ENCODE results near the gene CMIP. TPM values are rescaled to one million over a fixed set of nuclear protein-coding genes. Genes with fewer than 3 reads are reported as not detected.

The CMIP gene
- total RNA-seq, 1 experiment from 2014 or later, result 53.6 TPM

GRCh38 chr16:81640681-81641070, 196.1 kb downstream of the CMIP start:
- peaks cover 4% of the 10 kb centered on the region for H3K4me1 Mint-ChIP-seq (ENCODE audit: insufficient read depth, unreplicated experiment)
- peaks cover 2% of the 10 kb centered on the region for H3K9me3 Mint-ChIP-seq (ENCODE audit: unreplicated experiment)
- BruUV-seq (replicated peaks), result no TSS peak
- intact Hi-C loops (cut with micrococcal nuclease), result no loop called here
- ChIA-PET CTCF (interaction anchor here (0.6 to 2.1 kb wide), 5 partner anchors 10 to 234 kb away, joined by 3 to 9 read pairs (median 3); no protein-coding TSS in a partner anchor), POLR2A (no interaction called here)
- peaks cover 12% of the 10 kb centered on the region for H3K36me3 Mint-ChIP-seq (ENCODE audit: insufficient read depth, unreplicated experiment)
- TF ChIP-seq CTCF (IDR thresholded peaks at IDR 0.05; ENCODE audit: unreplicated experiment), result no peak
- no peak overlapping the region for H3K27ac Mint-ChIP-seq (ENCODE audit: low read depth, unreplicated experiment)
- no peak for DNase-seq (ENCODE audit: unreplicated experiment)
- H3K27me3 Mint-ChIP-seq (ENCODE audit: insufficient read depth, unreplicated experiment), result no peaks in the 10 kb centered on the region
- no peak overlapping the region for H3K4me3 Mint-ChIP-seq (ENCODE audit: unreplicated experiment)

- no peak for TF ChIP-seq CTCF (IDR thresholded peaks at IDR 0.05; ENCODE audit: unreplicated experiment)
- no TSS peak for BruUV-seq (replicated peaks)
- Mint-ChIP-seq H3K4me3 (ENCODE audit: unreplicated experiment) (no peak overlapping the region), H3K9me3 (ENCODE audit: unreplicated experiment) (peaks cover 8% of the 10 kb centered on the region), H3K4me1 (ENCODE audit: insufficient read depth, unreplicated experiment) (peaks cover 13% of the 10 kb centered on the region), H3K27ac (ENCODE audit: low read depth, unreplicated experiment) (no peak overlapping the region), H3K27me3 (ENCODE audit: insufficient read depth, unreplicated experiment) (no peaks in the 10 kb centered on the region), H3K36me3 (ENCODE audit: insufficient read depth, unreplicated experiment) (peaks cover 12% of the 10 kb centered on the region)
- no peak for DNase-seq (ENCODE audit: unreplicated experiment)
- intact Hi-C loops (cut with micrococcal nuclease), result no loop called here
- CTCF ChIA-PET, result interaction anchor here (0.6 to 2.1 kb wide), 3 partner anchors 11 to 70 kb away, joined by 3 to 9 read pairs (median 3); no protein-coding TSS in a partner anchor
- POLR2A ChIA-PET, result no interaction called here
These were observed 196.9 kb downstream of the CMIP start for GRCh38 chr16:81641395-81642106.

GRCh38 chr16:81642107-81642436, 197.5 kb downstream of the CMIP start:
- ChIA-PET POLR2A (no interaction called here), CTCF (interaction anchor here (0.6 to 2.1 kb wide), 2 partner anchors 18 to 69 kb away, joined by 3 to 9 read pairs; no protein-coding TSS in a partner anchor)
- BruUV-seq (replicated peaks), result no TSS peak
- Mint-ChIP-seq H3K9me3 (ENCODE audit: unreplicated experiment) (peaks cover 8% of the 10 kb centered on the region), H3K36me3 (ENCODE audit: insufficient read depth, unreplicated experiment) (peaks cover 12% of the 10 kb centered on the region), H3K27me3 (ENCODE audit: insufficient read depth, unreplicated experiment) (no peaks in the 10 kb centered on the region), H3K4me3 (ENCODE audit: unreplicated experiment) (no peak overlapping the region), H3K27ac (ENCODE audit: low read depth, unreplicated experiment) (no peak overlapping the region), H3K4me1 (ENCODE audit: insufficient read depth, unreplicated experiment) (peaks cover 18% of the 10 kb centered on the region)
- no peak for DNase-seq (ENCODE audit: unreplicated experiment)
- intact Hi-C loops (cut with micrococcal nuclease), result no loop called here
- TF ChIP-seq CTCF (IDR thresholded peaks at IDR 0.05; ENCODE audit: unreplicated experiment), result no peak

GRCh38 chr16:81642943-81643342, 198.3 kb downstream of the CMIP start:
- Mint-ChIP-seq H3K27ac (ENCODE audit: low read depth, unreplicated experiment) (no peak overlapping the region), H3K9me3 (ENCODE audit: unreplicated experiment) (peaks cover 8% of the 10 kb centered on the region), H3K36me3 (ENCODE audit: insufficient read depth, unreplicated experiment) (peaks cover 14% of the 10 kb centered on the region), H3K27me3 (ENCODE audit: insufficient read depth, unreplicated experiment) (no peaks in the 10 kb centered on the region), H3K4me3 (ENCODE audit: unreplicated experiment) (no peak overlapping the region), H3K4me1 (ENCODE audit: insufficient read depth, unreplicated experiment) (peaks cover 27% of the 10 kb centered on the region)
- no TSS peak for BruUV-seq (replicated peaks)
- ChIA-PET POLR2A (interaction anchor here (1.3 kb wide), 1 partner anchor 18 kb away, joined by 3 read pairs; no protein-coding TSS in a partner anchor), CTCF (interaction anchor here (0.6 kb wide), 1 partner anchor 14 kb away, joined by 3 read pairs; no protein-coding TSS in a partner anchor)
- TF ChIP-seq CTCF (IDR thresholded peaks at IDR 0.05; ENCODE audit: unreplicated experiment), result no peak
- intact Hi-C loops (cut with micrococcal nuclease), result no loop called here
- DNase-seq (ENCODE audit: unreplicated experiment), result no peak
